HL-60/S4 treated with phorbol 12-myristate 13-acetate at 8.2 ng/mL for 4 days and 3 days (cell line): Measurements from ENCODE around the gene MLC1.
"Not testable (repeated sequence)": the region's sequence is repeated elsewhere in the genome, so short reads cannot be mapped to it uniquely, and the experiment has no call there.

Source experiments
- in situ Hi-C: fragments of 300-500 bp; cut with MboI; formaldehyde crosslinking; loops from 2 replicates; pipeline ENCODE4 v1.15.0; 2022; ENCODE audit warnings: low sequenced_read_pairs

MLC1 gene

GRCh38 chr22:50104141-50104544 is 18.9 kb upstream of the MLC1 start:
- in situ Hi-C loops, result no loop called here

GRCh38 chr22:50102946-50103345 is 17.7 kb upstream of the MLC1 start:
- in situ Hi-C loops, result no loop called here

- in situ Hi-C loops, result no loop called here
Observed at GRCh38 chr22:50101870-50102565, 16.8 kb upstream of the MLC1 start.

- in situ Hi-C loops, result no loop called here
Observed at GRCh38 chr22:50098052-50098451, 12.8 kb upstream of the MLC1 start.

GRCh38 chr22:50092342-50092741 is 7.1 kb upstream of the MLC1 start:
- in situ Hi-C loops, result no loop called here

GRCh38 chr22:50091092-50091768 is 6.0 kb upstream of the MLC1 start:
- in situ Hi-C loops, result no loop called here

- in situ Hi-C loops, result no loop called here
Observed at GRCh38 chr22:50090412-50090714, 5.1 kb upstream of the MLC1 start.

GRCh38 chr22:50089682-50090411 is 4.6 kb upstream of the MLC1 start, which contains the start of gene MOV10L1:
Gene MOV10L1, plus strand, starts transcription at chr22:50090006. Its CDS starts 83 bp downstream, at chr22:50090089.
- in situ Hi-C loops, result no loop called here

- in situ Hi-C loops, result no loop called here
Observed at GRCh38 chr22:50089231-50089630, 4.0 kb upstream of the MLC1 start.

GRCh38 chr22:50088096-50088495 is 2.9 kb upstream of the MLC1 start:
- in situ Hi-C loops, result no loop called here

GRCh38 chr22:50087646-50088045 is 2.4 kb upstream of the MLC1 start:
- in situ Hi-C loops, result no loop called here

GRCh38 chr22:50086975-50087374 is 1.7 kb upstream of the MLC1 start:
- in situ Hi-C loops, result not testable (repeated sequence)

GRCh38 chr22:50086526-50086925 is 1.3 kb upstream of the MLC1 start:
- in situ Hi-C loops, result no loop called here

- in situ Hi-C loops, result no loop called here
Observed at GRCh38 chr22:50084614-50085021, 608 bp downstream of the MLC1 start.

- in situ Hi-C loops, result no loop called here
Observed at GRCh38 chr22:50084080-50084477, 1.1 kb downstream of the MLC1 start.

GRCh38 chr22:50083462-50084079 is 1.7 kb downstream of the MLC1 start:
- in situ Hi-C loops, result no loop called here

GRCh38 chr22:50082961-50083461 is 2.2 kb downstream of the MLC1 start:
- in situ Hi-C loops, result no loop called here

GRCh38 chr22:50082197-50082715 is 3.0 kb downstream of the MLC1 start:
- in situ Hi-C loops, result no loop called here

GRCh38 chr22:50081426-50082196 is 3.6 kb downstream of the MLC1 start:
- in situ Hi-C loops, result no loop called here

GRCh38 chr22:50080077-50080465 is 5.2 kb downstream of the MLC1 start:
- in situ Hi-C loops, result no loop called here
